ENCODE data around the gene ENHO. TPM values are rescaled to one million over a fixed set of nuclear protein-coding genes. Genes with fewer than 3 reads are reported as not detected.

ENHO gene
- total and polyA plus RNA-seq, 3 donors from 2014 or later = 24.7 to 31.2 (median 25.7) TPM

DNA sequence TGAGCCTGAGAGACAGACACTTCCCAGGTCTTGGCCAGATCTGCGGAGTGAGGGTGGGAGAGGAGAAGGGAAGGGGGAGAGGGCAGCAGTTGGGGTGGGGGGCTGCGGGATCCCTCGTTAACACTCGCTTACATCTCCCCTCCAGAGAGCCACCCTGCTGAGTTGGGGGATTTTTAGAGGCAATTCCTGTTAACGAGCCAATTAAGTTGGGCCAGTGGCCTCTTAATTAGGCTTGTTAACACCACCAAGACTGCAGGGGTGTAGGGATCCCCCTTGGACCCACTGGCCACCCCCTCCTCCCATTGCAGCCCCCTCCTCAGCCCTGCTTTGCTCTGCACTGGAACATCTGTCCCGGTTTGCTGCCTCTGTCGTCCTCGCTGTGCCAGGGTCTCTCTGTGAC is 43.1 kb upstream of the ENHO start:
- TF ChIP-seq POLR2A (IDR thresholded peaks at IDR 0.05) = no peak
- TF ChIP-seq, protein P1, sequence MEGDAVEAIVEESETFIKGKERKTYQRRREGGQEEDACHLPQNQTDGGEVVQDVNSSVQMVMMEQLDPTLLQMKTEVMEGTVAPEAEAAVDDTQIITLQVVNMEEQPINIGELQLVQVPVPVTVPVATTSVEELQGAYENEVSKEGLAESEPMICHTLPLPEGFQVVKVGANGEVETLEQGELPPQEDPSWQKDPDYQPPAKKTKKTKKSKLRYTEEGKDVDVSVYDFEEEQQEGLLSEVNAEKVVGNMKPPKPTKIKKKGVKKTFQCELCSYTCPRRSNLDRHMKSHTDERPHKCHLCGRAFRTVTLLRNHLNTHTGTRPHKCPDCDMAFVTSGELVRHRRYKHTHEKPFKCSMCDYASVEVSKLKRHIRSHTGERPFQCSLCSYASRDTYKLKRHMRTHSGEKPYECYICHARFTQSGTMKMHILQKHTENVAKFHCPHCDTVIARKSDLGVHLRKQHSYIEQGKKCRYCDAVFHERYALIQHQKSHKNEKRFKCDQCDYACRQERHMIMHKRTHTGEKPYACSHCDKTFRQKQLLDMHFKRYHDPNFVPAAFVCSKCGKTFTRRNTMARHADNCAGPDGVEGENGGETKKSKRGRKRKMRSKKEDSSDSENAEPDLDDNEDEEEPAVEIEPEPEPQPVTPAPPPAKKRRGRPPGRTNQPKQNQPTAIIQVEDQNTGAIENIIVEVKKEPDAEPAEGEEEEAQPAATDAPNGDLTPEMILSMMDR (IDR thresholded peaks at IDR 0.05) = no peak
- no peak overlapping the region for H3K27ac ChIP-seq
- H3K4me3 ChIP-seq = no peak overlapping the region
- no peaks in the 10 kb centered on the region for H3K27me3 ChIP-seq
- peaks cover 4% of the 10 kb centered on the region for H3K4me1 ChIP-seq
- no peaks in the 10 kb centered on the region for H3K9me3 ChIP-seq
- no peak for DNase-seq
- H3K36me3 ChIP-seq (ENCODE audit: low read depth, missing control alignments) = no peaks in the 10 kb centered on the region
- intact Hi-C loops (cut with DNase I; ENCODE audit: low total_unique reads) = no loop called here
- 80 to 85% methylated on average over 7 to 8 of the region's 8 CpGs for WGBS, 2 donors

DNA sequence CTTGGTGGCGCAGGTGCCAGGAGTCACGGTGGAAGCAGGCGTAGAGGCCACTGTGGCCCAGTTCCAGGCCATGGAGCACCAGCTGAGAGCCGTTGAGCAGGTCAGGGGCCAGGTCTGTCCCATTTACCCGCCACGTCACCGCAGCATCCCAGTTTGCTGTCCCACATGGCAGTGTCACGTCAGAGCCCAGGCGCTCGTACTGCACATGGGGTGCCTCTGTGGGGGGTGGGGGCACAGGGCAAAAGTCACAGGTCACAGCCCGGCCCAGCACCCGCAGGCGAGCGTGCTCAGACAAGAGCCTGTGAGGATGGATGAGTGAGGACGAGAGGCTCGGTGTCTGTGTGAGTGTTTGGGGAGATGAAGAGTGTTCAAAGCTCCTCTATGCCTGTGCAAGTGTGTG is 41.8 kb upstream of the ENHO start:
- H3K27ac ChIP-seq = no peak overlapping the region
- TF ChIP-seq POLR2A (IDR thresholded peaks at IDR 0.05) = no peak
- TF ChIP-seq, protein P1 (IDR thresholded peaks at IDR 0.05) = no peak
- WGBS, 2 donors = 94 to 95% methylated on average over 12 to 16 of the region's 16 CpGs
- H3K36me3 ChIP-seq (ENCODE audit: low read depth, missing control alignments) = no peaks in the 10 kb centered on the region
- no peaks in the 10 kb centered on the region for H3K9me3 ChIP-seq
- H3K4me1 ChIP-seq = peaks cover 16% of the 10 kb centered on the region
- no peak overlapping the region for H3K4me3 ChIP-seq
- intact Hi-C loops (cut with DNase I; ENCODE audit: low total_unique reads) = no loop called here
- no peak for DNase-seq
- no peaks in the 10 kb centered on the region for H3K27me3 ChIP-seq

DNA sequence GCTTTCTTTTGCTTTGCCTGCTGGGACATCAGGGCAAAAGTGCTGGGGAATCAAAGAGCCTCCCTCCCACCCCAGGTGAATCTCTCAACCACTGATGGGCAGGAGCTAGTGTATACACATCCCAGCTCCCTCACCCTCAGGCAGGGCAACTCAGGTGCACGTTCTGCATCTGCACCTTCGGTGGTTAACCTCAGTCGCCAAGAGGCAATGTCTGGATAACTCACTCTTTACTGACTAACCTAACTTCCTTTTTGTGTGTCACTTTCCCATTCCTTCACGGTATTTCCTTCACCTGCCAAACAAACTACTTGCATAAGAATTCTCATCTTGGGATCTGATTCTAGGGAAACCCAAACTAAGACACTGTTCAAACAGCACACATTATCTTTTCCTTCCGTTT is 40.5 kb upstream of the ENHO start:
- no peak overlapping the region for H3K4me3 ChIP-seq
- no peaks in the 10 kb centered on the region for H3K9me3 ChIP-seq
- 87 to 88% methylated on average over 5 of the region's 5 CpGs for WGBS, 2 donors
- TF ChIP-seq, protein P1 (IDR thresholded peaks at IDR 0.05) = no peak
- no peak for TF ChIP-seq POLR2A (IDR thresholded peaks at IDR 0.05)
- H3K27me3 ChIP-seq = no peaks in the 10 kb centered on the region
- no peaks in the 10 kb centered on the region for H3K36me3 ChIP-seq (ENCODE audit: low read depth, missing control alignments)
- no peak for DNase-seq
- intact Hi-C loops (cut with DNase I; ENCODE audit: low total_unique reads) = no loop called here
- no peak overlapping the region for H3K27ac ChIP-seq
- peaks cover 20% of the 10 kb centered on the region for H3K4me1 ChIP-seq

DNA sequence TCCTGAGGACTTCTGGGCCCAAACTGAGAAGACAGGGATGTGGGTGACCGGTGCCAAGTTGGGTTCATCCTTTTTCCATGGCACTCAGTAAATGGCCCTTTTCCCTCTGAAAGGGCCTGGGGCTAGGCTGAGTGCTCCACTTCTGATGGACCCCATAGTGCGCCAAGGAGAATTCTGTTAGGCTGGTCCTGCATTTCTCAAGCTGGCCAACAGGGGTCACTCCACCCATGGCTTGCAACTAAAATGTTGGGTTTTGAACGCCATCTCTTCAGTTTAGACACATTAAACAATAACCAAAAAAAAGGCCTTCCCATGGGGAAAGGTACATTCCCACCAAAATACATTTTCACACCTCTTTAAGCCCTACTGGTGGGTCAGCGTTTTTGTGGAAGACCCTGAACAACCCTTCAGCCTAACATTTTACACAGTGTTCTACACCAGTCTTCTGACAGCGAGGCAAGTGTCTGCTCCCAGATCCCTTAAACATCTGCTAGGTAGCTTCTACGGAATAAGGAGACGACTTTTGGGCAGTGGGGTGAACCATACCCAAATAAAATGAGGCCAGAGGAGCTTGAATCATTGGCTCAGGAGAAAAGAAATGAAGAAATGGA is 39.5 kb upstream of the ENHO start:
- Histone ChIP-seq H3K4me3 (no peak overlapping the region), H3K27me3 (no peaks in the 10 kb centered on the region), H3K27ac (no peak overlapping the region), H3K36me3 (ENCODE audit: low read depth, missing control alignments) (no peaks in the 10 kb centered on the region), H3K9me3 (no peaks in the 10 kb centered on the region), H3K4me1 (peaks cover 20% of the 10 kb centered on the region)
- WGBS, 2 donors = 87 to 93% methylated on average over 7 of the region's 7 CpGs
- TF ChIP-seq POLR2A (IDR thresholded peaks at IDR 0.05) = no peak
- TF ChIP-seq, protein P1 (IDR thresholded peaks at IDR 0.05) = peak in 2 of 3 experiments; percentile 26 to 50
- intact Hi-C loops (cut with DNase I; ENCODE audit: low total_unique reads) = no loop called here
- DNase-seq = no peak

DNA sequence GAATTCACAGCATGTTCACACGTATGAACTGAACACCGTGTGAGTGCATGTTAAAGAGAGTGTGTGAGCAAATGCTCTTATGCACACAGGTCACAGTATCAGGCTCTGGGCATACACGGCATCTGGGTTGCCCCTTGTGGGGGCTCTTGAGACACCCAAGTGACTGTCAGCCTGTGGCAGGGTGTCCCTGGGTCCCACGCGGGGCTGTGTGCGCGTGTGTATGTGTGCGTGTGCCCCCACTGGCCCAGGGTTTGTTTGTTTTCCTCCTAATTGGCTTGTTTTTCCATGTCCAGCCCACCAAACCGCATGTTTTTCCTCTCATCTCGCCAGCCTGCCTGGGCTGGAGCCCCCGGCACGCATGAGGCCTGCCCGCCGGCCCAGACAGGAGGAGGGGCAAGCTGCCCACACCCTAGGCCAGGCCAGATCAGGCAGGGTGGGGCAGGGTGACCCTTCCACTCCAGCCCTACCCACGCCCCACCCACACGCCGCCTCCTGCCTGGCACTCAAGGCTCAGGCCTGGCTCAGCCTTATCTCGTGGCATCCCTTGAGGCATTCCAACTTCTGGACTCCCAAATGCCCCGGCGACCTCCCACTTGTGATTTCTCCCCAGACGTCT is 37.9 kb upstream of the ENHO start:
- peaks cover 20% of the 10 kb centered on the region for H3K4me1 ChIP-seq
- H3K27me3 ChIP-seq = no peaks in the 10 kb centered on the region
- intact Hi-C loops (cut with DNase I; ENCODE audit: low total_unique reads) = no loop called here
- no peaks in the 10 kb centered on the region for H3K9me3 ChIP-seq
- H3K27ac ChIP-seq = no peak overlapping the region
- DNase-seq = no peak
- no peaks in the 10 kb centered on the region for H3K36me3 ChIP-seq (ENCODE audit: low read depth, missing control alignments)
- 42 to 72% methylated on average over 19 to 21 of the region's 21 CpGs for WGBS, 2 donors
- no peak overlapping the region for H3K4me3 ChIP-seq
- TF ChIP-seq, protein P1 (IDR thresholded peaks at IDR 0.05) = no peak
- no peak for TF ChIP-seq POLR2A (IDR thresholded peaks at IDR 0.05)

Data from testis (tissue), 3 donors.